Spinal cord (tissue), 10 donors: ENCODE results near the gene APLP2. TPM values are rescaled to one million over a fixed set of nuclear protein-coding genes. Genes with fewer than 3 reads are reported as not detected.

Source experiments
- DNase-seq, 6 donors: peaks; one replicate each; pipeline versions ENCODE4 v3.0.0 to v3.0.0-alpha.2; 2013 to 2015; ENCODE audit warnings: low spot score in 6 of 6, low read depth in 4 of 6
- H3K27ac ChIP-seq: one replicate; pipeline ENCODE4 v1.5.1; 2013; ENCODE audit warnings: low read depth, low read length, control low read depth
- H3K27me3 ChIP-seq: one replicate; pipeline ENCODE4 v1.6.1; 2013; ENCODE audit warnings: low read length; ENCODE audit not compliant: control insufficient read depth, insufficient read depth
- H3K36me3 ChIP-seq: one replicate; pipeline ENCODE4 v1.6.1; 2013; ENCODE audit warnings: low read length; ENCODE audit not compliant: control insufficient read depth, insufficient read depth
- H3K4me1 ChIP-seq: one replicate; pipeline ENCODE4 v1.6.1; 2013; ENCODE audit warnings: low read length; ENCODE audit not compliant: control insufficient read depth, insufficient read depth
- H3K4me3 ChIP-seq: one replicate; pipeline ENCODE4 v1.5.1; 2013; ENCODE audit warnings: low read depth, low read length, control low read depth
- H3K9me3 ChIP-seq: one replicate; pipeline ENCODE4 v1.6.1; 2013; ENCODE audit warnings: low read length; ENCODE audit not compliant: control insufficient read depth, insufficient read depth
- WGBS: methylation state at CpG from one replicate; pipeline ENCODE4 v1.1.5; 2013; ENCODE audit warnings: missing lambda C conversion rate; ENCODE audit not compliant: insufficient coverage; 5-methylcytosine and 5-hydroxymethylcytosine counted together
- polyA plus RNA-seq, 2 donors: library from polyadenylated mRNA; unstranded; fragments of 120-200 nt; gene quantifications; one replicate each; pipeline ENCODE4 v1.2.1, GENCODE V29; 2013; ENCODE audit not compliant: insufficient read length in 2 of 2
- total RNA-seq, 2 donors: library from RNA; depleted of rRNA in 1 of 2; stranded (reverse); fragments of 120-200 nt in 1 of 2; fragments of >200 nt in 1 of 2; gene quantifications; one replicate each; pipeline versions ENCODE4 v1.2.3 to v1.2.4, GENCODE V29; 2013 to 2014
- donor health status: healthy.

The APLP2 gene
- total and polyA plus RNA-seq, 4 donors, result 440 to 479 (median 463) TPM

GRCh38 chr11:130031945-130032344 is 37.7 kb upstream of the APLP2 start:
- Histone ChIP-seq H3K27ac (no peak overlapping the region), H3K4me3 (no peak overlapping the region), H3K4me1 (no peaks in the 10 kb centered on the region), H3K36me3 (no peaks in the 10 kb centered on the region), H3K27me3 (no peaks in the 10 kb centered on the region), H3K9me3 (no peaks in the 10 kb centered on the region)
- WGBS, result 100% methylated on average over 2 of the region's 2 CpGs
- no peak for DNase-seq

DNA sequence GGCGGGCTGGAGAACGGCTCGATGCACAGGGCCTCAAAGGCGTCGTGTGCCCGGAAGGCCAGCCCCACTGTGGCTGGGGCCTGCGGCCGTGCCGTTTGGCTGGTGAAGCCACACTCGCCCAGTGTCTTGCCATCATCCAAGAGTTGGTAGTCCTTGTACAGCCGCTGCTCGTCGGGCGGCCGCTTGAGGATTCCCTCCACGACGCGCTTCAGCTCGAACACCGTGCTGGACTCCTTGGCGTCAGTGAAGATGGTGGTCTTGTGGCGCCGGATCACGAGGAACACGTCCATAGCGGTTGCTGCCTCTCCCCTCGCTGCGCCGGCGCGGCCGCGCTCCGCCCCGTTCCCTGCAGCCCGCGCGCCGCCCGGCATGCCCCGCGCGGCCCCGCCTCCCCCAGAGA is 36.8 kb upstream of the APLP2 start:
- DNase-seq, result no peak
- no peaks in the 10 kb centered on the region for H3K4me1 ChIP-seq
- H3K27ac ChIP-seq, result no peak overlapping the region
- 94% methylated on average over 38 of the region's 44 CpGs for WGBS
- H3K36me3 ChIP-seq, result no peaks in the 10 kb centered on the region
- H3K27me3 ChIP-seq, result no peaks in the 10 kb centered on the region
- H3K9me3 ChIP-seq, result no peaks in the 10 kb centered on the region
- H3K4me3 ChIP-seq, result no peak overlapping the region

DNA sequence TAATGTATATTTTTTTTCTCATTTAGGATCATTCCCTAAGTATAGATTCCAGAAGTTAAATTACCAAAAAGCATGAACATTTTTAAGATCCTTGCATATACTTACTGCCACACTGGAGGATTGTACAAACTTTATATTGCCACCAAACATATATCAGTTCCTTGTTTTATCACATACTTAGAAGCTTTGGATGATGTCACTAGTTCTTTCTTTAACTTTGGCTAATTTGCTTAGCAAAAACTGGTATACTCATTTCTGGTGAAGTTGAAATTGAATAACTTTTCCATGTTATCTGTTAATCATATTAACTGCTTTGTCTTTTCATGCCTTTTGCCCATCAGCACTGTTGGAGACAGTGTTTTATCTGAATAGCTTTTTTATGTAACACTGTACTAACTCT is 35.5 kb upstream of the APLP2 start:
- Histone ChIP-seq H3K4me1 (no peaks in the 10 kb centered on the region), H3K27ac (no peak overlapping the region), H3K36me3 (no peaks in the 10 kb centered on the region), H3K9me3 (no peaks in the 10 kb centered on the region), H3K27me3 (no peaks in the 10 kb centered on the region), H3K4me3 (no peak overlapping the region)
- no peak for DNase-seq

DNA sequence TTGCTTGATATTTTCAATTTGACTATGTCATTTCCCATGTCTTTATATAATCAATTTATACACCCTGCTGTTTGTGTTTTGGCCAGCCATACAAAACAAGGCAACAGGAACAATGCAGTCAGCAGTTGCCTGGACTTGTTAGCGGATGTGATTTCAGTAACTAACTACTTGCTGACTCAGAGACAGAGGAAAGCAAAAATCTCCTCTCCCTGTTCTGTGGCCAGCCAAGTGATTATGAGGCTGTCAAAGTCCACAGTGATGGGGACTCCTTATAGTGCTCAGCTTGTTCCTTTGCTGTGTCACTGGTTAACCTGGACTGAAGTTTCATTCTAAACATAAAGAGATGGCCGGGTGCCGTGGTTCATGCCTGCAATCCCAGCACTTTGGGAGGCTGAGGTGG is 32.6 kb upstream of the APLP2 start:
- no peak for DNase-seq
- H3K9me3 ChIP-seq, result no peaks in the 10 kb centered on the region
- H3K27ac ChIP-seq, result no peak overlapping the region
- no peaks in the 10 kb centered on the region for H3K4me1 ChIP-seq
- H3K27me3 ChIP-seq, result no peaks in the 10 kb centered on the region
- H3K4me3 ChIP-seq, result no peak overlapping the region
- WGBS, result 80% methylated on average over 1 of the region's 3 CpGs
- peaks cover 2% of the 10 kb centered on the region for H3K36me3 ChIP-seq

DNA sequence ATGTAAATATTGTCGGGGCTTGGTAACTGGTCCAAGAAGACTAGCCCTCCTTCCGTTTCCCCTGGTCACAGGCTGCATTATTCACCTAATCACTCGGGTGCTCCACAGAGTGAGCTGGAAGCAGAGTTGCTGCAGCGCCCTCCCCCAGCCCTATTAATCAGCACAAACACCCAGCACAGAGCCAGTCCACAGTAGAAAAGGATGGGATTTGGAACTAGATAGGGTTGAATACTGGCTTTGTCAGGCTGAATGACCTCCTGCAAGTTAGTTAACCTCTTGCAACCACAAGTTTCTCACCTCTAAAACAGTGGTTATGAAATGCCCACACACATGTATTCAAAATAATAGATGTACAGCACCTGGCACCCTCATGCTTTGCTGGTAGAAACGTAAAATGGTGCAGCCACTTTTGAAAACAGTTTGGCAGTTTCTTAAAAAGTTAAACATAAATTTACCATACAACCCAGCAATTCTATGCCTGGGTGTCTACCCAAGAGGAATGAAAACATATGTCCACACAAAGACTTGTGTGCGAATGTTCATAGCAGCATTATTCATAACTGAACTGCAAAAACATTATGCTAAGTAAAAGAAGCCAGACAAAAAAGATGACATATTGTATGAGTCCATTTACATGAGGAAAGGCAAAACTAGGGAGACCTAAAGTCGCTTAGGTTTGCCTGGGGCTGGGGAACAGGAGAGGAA is 31.7 kb upstream of the APLP2 start:
- H3K36me3 ChIP-seq, result peaks cover 2% of the 10 kb centered on the region
- peak in 1 of 6 donors; percentile 88 for DNase-seq
- H3K27ac ChIP-seq, result no peak overlapping the region
- no peaks in the 10 kb centered on the region for H3K4me1 ChIP-seq
- no peaks in the 10 kb centered on the region for H3K27me3 ChIP-seq
- H3K9me3 ChIP-seq, result no peaks in the 10 kb centered on the region
- 58% methylated on average over 3 of the region's 7 CpGs for WGBS
- no peak overlapping the region for H3K4me3 ChIP-seq

- Histone ChIP-seq H3K36me3 (peaks cover 2% of the 10 kb centered on the region), H3K9me3 (no peaks in the 10 kb centered on the region), H3K27ac (no peak overlapping the region), H3K4me1 (no peaks in the 10 kb centered on the region), H3K27me3 (no peaks in the 10 kb centered on the region), H3K4me3 (no peak overlapping the region)
- no peak for DNase-seq
- WGBS, result 88% methylated on average over 48 of the region's 49 CpGs
Observed at GRCh38 chr11:130040281-130040940, 29.3 kb upstream of the APLP2 start.

DNA sequence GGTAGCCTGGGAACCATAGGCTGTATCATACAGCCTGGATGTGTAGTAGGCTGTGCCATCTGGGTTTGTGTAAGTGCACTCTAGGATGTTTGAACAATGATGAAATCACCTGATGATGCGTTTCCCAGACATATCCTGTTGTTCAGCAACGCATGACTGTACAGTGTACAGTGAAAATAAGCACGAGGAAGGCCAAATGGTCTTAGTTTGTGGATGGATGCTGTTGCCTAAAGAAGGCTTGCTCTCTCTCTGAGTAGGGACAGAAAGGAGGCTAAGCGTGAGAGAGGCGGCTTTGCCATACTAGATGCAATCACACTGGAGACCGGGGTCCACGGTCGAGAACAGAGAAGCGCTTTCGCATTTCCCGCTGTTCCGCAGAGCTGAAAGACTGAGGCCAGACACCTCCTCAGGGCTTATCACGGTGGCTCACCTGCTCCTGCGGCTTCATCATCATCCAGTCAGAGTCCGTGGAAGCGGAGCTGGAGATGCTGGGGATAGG is 27.6 kb upstream of the APLP2 start:
- H3K4me1 ChIP-seq, result no peaks in the 10 kb centered on the region
- H3K4me3 ChIP-seq, result no peak overlapping the region
- H3K27ac ChIP-seq, result no peak overlapping the region
- H3K36me3 ChIP-seq, result peaks cover 2% of the 10 kb centered on the region
- H3K27me3 ChIP-seq, result no peaks in the 10 kb centered on the region
- no peak for DNase-seq
- WGBS, result 90% methylated on average over 16 of the region's 16 CpGs
- no peaks in the 10 kb centered on the region for H3K9me3 ChIP-seq

DNA sequence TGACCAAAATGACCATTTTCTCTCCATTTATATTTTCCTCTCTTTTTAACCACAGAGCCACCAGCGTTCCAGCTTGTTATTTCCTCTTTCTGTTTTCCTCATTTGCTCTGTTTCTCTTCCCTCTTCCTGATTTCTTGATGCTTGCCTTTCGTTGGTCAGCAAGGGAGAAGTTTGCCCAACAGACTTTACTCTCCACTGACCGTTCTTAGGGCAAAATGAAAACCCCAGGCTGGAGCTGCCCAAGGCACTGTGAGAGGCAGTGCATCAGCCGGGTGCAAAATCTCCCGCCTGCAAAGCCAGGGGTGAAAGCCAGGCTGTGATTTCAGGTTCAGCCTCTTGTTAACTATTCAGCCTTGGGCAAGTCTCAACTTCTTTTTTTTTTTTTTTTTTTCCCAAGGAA is 26.1 kb upstream of the APLP2 start:
- DNase-seq, result no peak
- Histone ChIP-seq H3K4me1 (no peaks in the 10 kb centered on the region), H3K27ac (no peak overlapping the region), H3K36me3 (peaks cover 2% of the 10 kb centered on the region), H3K9me3 (no peaks in the 10 kb centered on the region), H3K4me3 (no peak overlapping the region), H3K27me3 (no peaks in the 10 kb centered on the region)
- 93% methylated on average over 5 of the region's 5 CpGs for WGBS

DNA sequence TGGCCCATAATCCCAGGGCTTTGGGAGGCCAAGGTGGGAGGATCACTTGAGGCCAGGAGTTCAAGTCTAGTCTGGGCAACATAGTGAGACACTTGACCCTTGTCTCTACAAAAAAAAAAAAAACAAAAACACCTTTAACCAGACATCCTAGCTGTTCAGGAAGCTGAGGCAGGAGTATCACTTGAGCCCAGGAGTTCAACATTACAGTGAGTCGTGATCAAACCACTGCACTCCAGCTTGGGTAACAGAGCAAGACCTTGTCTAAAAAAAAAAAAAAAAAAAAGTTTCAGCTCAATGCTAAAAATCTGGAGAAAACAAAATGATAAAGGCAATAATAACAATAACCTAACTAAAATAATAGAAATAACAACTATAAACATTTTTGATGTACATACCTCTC is 22.6 kb upstream of the APLP2 start:
- WGBS, result no CpG with 5 or more reads among the region's 1 CpG
- H3K27ac ChIP-seq, result no peak overlapping the region

GRCh38 chr11:130049328-130049771 is 20.3 kb upstream of the APLP2 start:
- no peaks in the 10 kb centered on the region for H3K9me3 ChIP-seq
- no peak overlapping the region for H3K27ac ChIP-seq
- DNase-seq, result no peak
- WGBS, result 100% methylated on average over 1 of the region's 1 CpG
- H3K27me3 ChIP-seq, result no peaks in the 10 kb centered on the region
- H3K4me3 ChIP-seq, result no peak overlapping the region
- H3K4me1 ChIP-seq, result no peaks in the 10 kb centered on the region
- no peaks in the 10 kb centered on the region for H3K36me3 ChIP-seq

More for the DNA sequence above, 22.6 kb upstream of the APLP2 start:
- Histone ChIP-seq H3K4me1 (no peaks in the 10 kb centered on the region), H3K9me3 (no peaks in the 10 kb centered on the region), H3K36me3 (no peaks in the 10 kb centered on the region), H3K4me3 (no peak overlapping the region), H3K27me3 (no peaks in the 10 kb centered on the region)
- no peak for DNase-seq
